H1 (cell line): Measurements from ENCODE around the gene GALT. TPM values are rescaled to one million over a fixed set of nuclear protein-coding genes. Genes with fewer than 3 reads are reported as not detected.
A peak's percentile ranks its signal among the peaks of the same experiment; 100 is the strongest.

Experiments
- CTCF ChIA-PET: fragments of 300-600 bp; sonication (Branson Sonifier 250); formaldehyde crosslinking; loops from one replicate; lab custom pipeline; 2021; ENCODE audit not compliant: partially characterized antibody; lab: Charles Lee
- POLR2A ChIA-PET: fragments of 300-600 bp; sonication (Branson Sonifier 250); formaldehyde crosslinking; loops from one replicate; lab custom pipeline; 2021; ENCODE audit warnings: inconsistent platforms; ENCODE audit not compliant: partially characterized antibody; lab: Charles Lee
- DNase-seq, 2 experiments: peaks; one replicate each; pipeline versions ENCODE4 v3.0.0 to v3.0.0-alpha.2; 2010 to 2022; ENCODE audit warnings: low spot score in 2 of 2, low read depth in 1 of 2, mixed read lengths in 1 of 2
- FAIRE-seq: peaks from 2 replicates; lab custom pipeline; 2011; peaks lifted over from hg19 to GRCh38; lab: Jason Lieb, UNC
- H2AFZ ChIP-seq: 2 replicates; pipeline ENCODE4 v1.8.1; 2012; ENCODE audit warnings: low read length, inconsistent platforms
- H2AK5ac ChIP-seq: 2 replicates; pipeline ENCODE4 v1.6.1; 2013; ENCODE audit warnings: low read depth, low read length
- H2BK120ac ChIP-seq: replicated peaks from 2 replicates; pipeline ENCODE3; 2013; ENCODE audit warnings: low read depth, low read length, inconsistent platforms
- H2BK12ac ChIP-seq: 2 replicates; pipeline ENCODE4 v1.6.1; 2013; ENCODE audit warnings: low read depth, low read length
- H2BK15ac ChIP-seq: 2 replicates; pipeline ENCODE4 v1.6.1; 2013; ENCODE audit warnings: low read length
- H2BK20ac ChIP-seq: 2 replicates; pipeline ENCODE4 v1.6.1; 2013; ENCODE audit warnings: low read length
- H2BK5ac ChIP-seq: 2 replicates; pipeline ENCODE4 v1.6.1; 2013; ENCODE audit warnings: low read depth, low read length
- H3K14ac ChIP-seq: 2 replicates; pipeline ENCODE4 v1.6.1; 2013; ENCODE audit warnings: inconsistent platforms; ENCODE audit not compliant: insufficient read length
- H3K18ac ChIP-seq: 2 replicates; pipeline ENCODE4 v1.6.1; 2013; ENCODE audit warnings: low read length; ENCODE audit errors: extremely low read depth
- H3K23ac ChIP-seq: 2 replicates; pipeline ENCODE4 v1.6.1; 2013; ENCODE audit warnings: inconsistent platforms; ENCODE audit not compliant: insufficient read length
- H3K23me2 ChIP-seq: 2 replicates; pipeline ENCODE4 v1.6.1; 2013; ENCODE audit warnings: low read depth, low read length
- H3K27ac ChIP-seq: 2 replicates; pipeline ENCODE4 v1.6.1; 2011; ENCODE audit warnings: low read depth, low read length, inconsistent platforms
- H3K27me3 ChIP-seq, 4 experiments: replicated peaks in 1 of 4; 1 replicate in 1 of 4; 2 replicates in 3 of 4; pipeline versions ENCODE4 v1.6.1 to v1.8.1; 2011 to 2013; ENCODE audit warnings: low read length in 3 of 4, mild to moderate bottlenecking in 3 of 4, inconsistent platforms in 2 of 4, mixed read lengths in 2 of 4, moderate library complexity in 1 of 4; ENCODE audit not compliant: control insufficient read depth in 3 of 4, insufficient read depth in 3 of 4; ENCODE audit errors: extremely low read depth in 1 of 4
- H3K36me3 ChIP-seq, 4 experiments: 2 replicates each; pipeline versions ENCODE4 v1.6.1 to v1.8.1; 2011 to 2013; ENCODE audit warnings: mild to moderate bottlenecking in 4 of 4, low read length in 3 of 4, moderate library complexity in 2 of 4, control low read depth in 1 of 4, inconsistent platforms in 1 of 4; ENCODE audit not compliant: insufficient read depth in 4 of 4, control insufficient read depth in 2 of 4
- H3K4ac ChIP-seq: replicated peaks from 2 replicates; pipeline ENCODE3; 2013; ENCODE audit warnings: low read length, low read depth, mixed read lengths, inconsistent platforms; ENCODE audit not compliant: insufficient read length
- H3K4me1 ChIP-seq, 4 experiments: replicated peaks in 1 of 4; 1 replicate in 1 of 4; 2 replicates in 3 of 4; pipeline versions ENCODE4 v1.6.1 to v1.8.1; 2011 to 2013; ENCODE audit warnings: low read length in 3 of 4, inconsistent platforms in 2 of 4, mixed read lengths in 1 of 4; ENCODE audit not compliant: insufficient read depth in 4 of 4, control insufficient read depth in 3 of 4
- H3K4me2 ChIP-seq, 2 experiments: 2 replicates each; pipeline versions ENCODE4 v1.6.1 to v1.8.1; 2011 to 2013; ENCODE audit warnings: low read depth in 2 of 2, low read length in 2 of 2, control low read depth in 1 of 2, inconsistent platforms in 1 of 2, mild to moderate bottlenecking in 1 of 2; ENCODE audit not compliant: insufficient read depth in 1 of 2
- H3K4me3 ChIP-seq, 4 experiments: fragments of 200-600, 300-600 bp in 1 of 4; sonication (generic), shearing (Covaris generic), sonication (Bioruptor Twin) in 1 of 4; 2 replicates each; pipeline versions ENCODE4 v1.5.1 to v1.8.1; 2011 to 2016; ENCODE audit warnings: low read length in 4 of 4, low read depth in 3 of 4, control low read depth in 2 of 4, inconsistent platforms in 2 of 4, mild to moderate bottlenecking in 2 of 4, mixed read lengths in 1 of 4, moderate library complexity in 1 of 4; ENCODE audit not compliant: insufficient read depth in 2 of 4; ENCODE audit errors: extremely low read depth in 1 of 4
- H3K56ac ChIP-seq: replicated peaks from 2 replicates; pipeline ENCODE3; 2013; ENCODE audit warnings: low read depth, mild to moderate bottlenecking, mixed read lengths, low read length, inconsistent platforms; ENCODE audit not compliant: insufficient read length
- H3K79me1 ChIP-seq: 2 replicates; pipeline ENCODE4 v1.6.1; 2013; ENCODE audit warnings: low read depth, low read length, control low read depth
- H3K79me2 ChIP-seq, 2 experiments: 2 replicates each; pipeline versions ENCODE4 v1.6.1 to v1.8.1; 2012 to 2013; ENCODE audit warnings: low read length in 2 of 2, mild to moderate bottlenecking in 2 of 2, inconsistent platforms in 1 of 2; ENCODE audit not compliant: insufficient read depth in 2 of 2, control insufficient read depth in 1 of 2
- H3K9ac ChIP-seq, 4 experiments: replicated peaks in 1 of 4; 1 replicate in 1 of 4; 2 replicates in 3 of 4; pipeline versions ENCODE4 v1.6.1 to v1.8.1; 2011 to 2013; ENCODE audit warnings: low read depth in 3 of 4, low read length in 3 of 4, control low read depth in 2 of 4, mild to moderate bottlenecking in 2 of 4, moderate library complexity in 2 of 4, inconsistent platforms in 1 of 4; ENCODE audit errors: extremely low read depth in 1 of 4
- H3K9me3 ChIP-seq, 2 experiments: 2 replicates each; pipeline versions ENCODE4 v1.6.1 to v1.8.1; 2012 to 2013; ENCODE audit warnings: mild to moderate bottlenecking in 2 of 2, moderate library complexity in 2 of 2, control low read depth in 1 of 2, inconsistent platforms in 1 of 2, low read depth in 1 of 2, low read length in 1 of 2, mixed read lengths in 1 of 2; ENCODE audit not compliant: insufficient read depth in 2 of 2
- H4K20me1 ChIP-seq, 2 experiments: replicated peaks in 1 of 2; 2 replicates each; pipeline versions ENCODE3 to v1.8.1; 2011 to 2013; ENCODE audit warnings: inconsistent platforms in 2 of 2, low read length in 2 of 2, mild to moderate bottlenecking in 1 of 2; ENCODE audit not compliant: insufficient read depth in 2 of 2, control insufficient read depth in 1 of 2
- H4K5ac ChIP-seq: 2 replicates; pipeline ENCODE4 v1.6.1; 2013; ENCODE audit warnings: low read length, low read depth, mixed read lengths, inconsistent platforms; ENCODE audit not compliant: insufficient read length
- H4K8ac ChIP-seq: 2 replicates; pipeline ENCODE4 v1.8.0; 2013; ENCODE audit warnings: mild to moderate bottlenecking, moderate library complexity, low read length, inconsistent platforms; ENCODE audit not compliant: insufficient read depth; ENCODE audit errors: extremely low read depth
- H4K91ac ChIP-seq: replicated peaks from 2 replicates; pipeline ENCODE3; 2013; ENCODE audit warnings: low read length, mixed read lengths, inconsistent platforms; ENCODE audit not compliant: insufficient read length
- EGR1 ChIP-seq: IDR thresholded peaks from 2 replicates; pipeline ENCODE4 v1.6.1; 2011; ENCODE audit warnings: low read depth, low read length, borderline replicate concordance
- MAX ChIP-seq: IDR thresholded peaks from 2 replicates; pipeline ENCODE4 v1.6.1; 2012; ENCODE audit warnings: inconsistent platforms
- RAD21 ChIP-seq, 2 experiments: IDR thresholded peaks in 1 of 2; conservative IDR thresholded peaks in 1 of 2; 2 replicates each; pipeline ENCODE4 v1.6.1; 2011; ENCODE audit warnings: low read depth in 2 of 2, low read length in 2 of 2, improper control_type of control experiment in 1 of 2, inconsistent platforms in 1 of 2, mild to moderate bottlenecking in 1 of 2, moderate library complexity in 1 of 2
- WGBS, 2 experiments: shearing (Covaris generic) in 1 of 2; methylation state at CpG; one replicate each; pipeline versions ENCODE4 v1.1.6 to v1.1.7; 2013 to 2015; ENCODE audit warnings: low lambda C conversion rate in 2 of 2, mixed read lengths in 2 of 2, inconsistent platforms in 1 of 2, low coverage in 1 of 2, missing lambda C conversion rate in 1 of 2; ENCODE audit not compliant: insufficient replicate concordance in 2 of 2, insufficient coverage in 1 of 2, insufficient read length in 1 of 2; ENCODE audit errors: extremely low coverage in 1 of 2, missing lambda C conversion rate in 1 of 2; 5-methylcytosine and 5-hydroxymethylcytosine counted together
- polyA plus RNA-seq, 7 experiments: library from polyadenylated mRNA; depleted of rRNA in 3 of 7; stranded (reverse) in 5 of 7; unstranded in 2 of 7; fragments of >200 nt in 5 of 7; fragments of 200-250 nt in 2 of 7; gene quantifications; 1 replicate in 5 of 7; 2 replicates in 1 of 7; 4 replicates in 1 of 7; pipeline versions ENCODE4 v1.2.1 to v1.2.3, GENCODE V29; 2011 to 2013; ENCODE audit warnings: missing spikeins in 2 of 7, mixed read lengths in 2 of 7
- total RNA-seq: library from RNA; stranded (reverse); fragmentation: NEBNext Ultra II Directional; extraction: Animal tissue kit (Norgen Biotek cat#: 25700); gene quantifications from 2 replicates; pipeline ENCODE4 v1.2.1, GENCODE V29; 2021

Gene GALT
- total and polyA plus RNA-seq, 2 of the 8 experiments (the other 6 are each of a cell fraction or from before 2014, with no cell fraction given) = 21.9 to 50.6 TPM

DNA sequence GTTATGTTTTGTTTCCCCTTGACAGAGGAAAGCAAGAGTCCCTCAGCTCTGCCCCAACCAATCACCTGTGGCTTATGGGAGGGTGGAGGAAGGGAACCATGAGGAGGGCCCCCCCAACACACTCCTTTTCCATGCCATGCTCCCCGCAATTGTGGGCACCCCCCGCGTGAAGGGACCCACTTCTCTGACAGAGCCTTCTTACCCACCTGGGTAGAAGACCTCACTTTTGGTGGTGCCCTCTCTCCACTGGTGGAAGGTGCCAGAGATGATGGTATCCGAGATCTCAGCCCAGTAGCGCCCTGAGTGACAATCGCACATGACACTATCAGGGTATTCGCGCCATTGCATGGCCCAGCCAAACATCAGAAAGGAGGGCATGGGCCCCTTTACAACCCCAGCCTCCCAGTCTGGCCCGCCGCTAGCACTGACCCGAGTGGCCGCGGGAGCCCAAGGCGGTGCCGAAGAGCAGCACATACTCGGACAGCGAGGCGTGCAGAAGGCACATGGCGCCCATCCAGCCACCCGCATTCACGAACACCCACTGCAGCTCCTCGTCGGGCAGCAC is 9.6 kb upstream of the GALT start:
- Histone ChIP-seq H3K14ac (no peak overlapping the region), H3K4ac (peak overlapping the region; percentile 88), H2BK5ac (peak overlapping the region; percentile 86; the same call in 1 of the 2 replicates), H2AK5ac (no peak overlapping the region), H2BK120ac (no peak overlapping the region), H2BK15ac (no peak overlapping the region), H3K4me3 (peak overlapping the region; percentile 71 to 78 (median 77)), H3K79me1 (peaks cover 10% of the 10 kb centered on the region), H3K79me2 (peaks cover 0 to 11% of the 10 kb centered on the region in 2 experiments; a peak in 2 of 4 replicates), H4K8ac (peak overlapping the region; percentile 77), H4K5ac (no peak overlapping the region), H2BK12ac (0 out of 2 replicates have a peak overlapping the region, but pooled peaks have one; percentile 14), H3K23me2 (peaks cover 9% of the 10 kb centered on the region), H2BK20ac (no peak overlapping the region), H3K27ac (no peak overlapping the region; the same call in 1 of the 2 replicates), H3K9me3 (no peaks in the 10 kb centered on the region), H4K91ac (no peak overlapping the region), H3K18ac (peak overlapping the region; percentile 97), H3K4me2 (peak overlapping the region; percentile 84 to 91), H3K4me1 (peaks cover 2 to 11% (median 8%) of the 10 kb centered on the region in 4 experiments; a peak in 4 of 7 replicates), H3K23ac (no peak overlapping the region), H2AFZ (no peak overlapping the region), H3K9ac (peak overlapping the region; percentile 63 to 74 (median 70)), H3K56ac (no peak overlapping the region), H3K36me3 (peaks cover 0 to 6% (median 2%) of the 10 kb centered on the region in 4 experiments; a peak in 3 of 8 replicates), H3K27me3 (peaks cover 0 to 6% (median 3%) of the 10 kb centered on the region in 4 experiments; a peak in 2 of 7 replicates), H4K20me1 (peaks cover 0 to 11% of the 10 kb centered on the region in 2 experiments)
- DNase-seq (no peak), FAIRE-seq (no peak)
- ChIA-PET CTCF (interaction anchor here (1.0 to 18.5 kb wide), 15 partner anchors 8 to 117 kb away, joined by 3 to 401 read pairs (median 7); partner anchors contain the start of genes ARID3C, CCL27, DCTN3 and GALT), POLR2A (interaction anchor here (0.6 to 11.3 kb wide), 8 partner anchors 12 to 173 kb away, joined by 3 to 127 read pairs (median 6); partner anchors contain the start of genes GALT and IL11RA)
- TF ChIP-seq EGR1 (no peak), MAX (peak; percentile 98; the same call in 1 of the 2 replicates), RAD21 (IDR thresholded peaks at IDR 0.05 in 1 of 2, conservative IDR thresholded peaks at IDR 0.05 in 1 of 2; ENCODE audit: low read depth in 2 of 2, low read length in 2 of 2) (no peak)
- WGBS, 2 experiments = 8% methylated on average over 23 of the region's 23 CpGs; no CpG with 5 or more reads in 1 of the 2 experiments
